ENCODE data around the gene USF3. TPM values are rescaled to one million over a fixed set of nuclear protein-coding genes. Genes with fewer than 3 reads are reported as not detected.

USF3 gene
- total and polyA plus RNA-seq, 9 donors = 4.8 to 18.7 (median 15.6) TPM

- Histone ChIP-seq H3K27ac (no peak overlapping the region), H3K27me3 (no peaks in the 10 kb centered on the region), H3K4me1 (ENCODE audit: insufficient read depth) (no peaks in the 10 kb centered on the region), H3K9me3 (no peaks in the 10 kb centered on the region), H3K36me3 (no peaks in the 10 kb centered on the region), H3K4me3 (no peak overlapping the region)
- no peak for DNase-seq
- no peak for TF ChIP-seq EP300 (IDR thresholded peaks at IDR 0.05)
- TF ChIP-seq POLR2A (IDR thresholded peaks at IDR 0.05) = no peak
- no peak for TF ChIP-seq CTCF (IDR thresholded peaks at IDR 0.05)
- 94 to 99% (median 96%) methylated on average over 2 of the region's 2 CpGs for WGBS, 3 donors
- intact Hi-C loops (cut with DNase I) = no loop called here
Observed at GRCh38 chr3:113602256-113602655, 94.2 kb downstream of the USF3 start.

- H3K4me3 ChIP-seq = no peak overlapping the region
- no peaks in the 10 kb centered on the region for H3K27me3 ChIP-seq
- intact Hi-C loops (cut with DNase I) = no loop called here
- DNase-seq = no peak
- H3K9me3 ChIP-seq = no peaks in the 10 kb centered on the region
- 76 to 81% (median 76%) methylated on average over 2 of the region's 2 CpGs for WGBS, 3 donors
- peaks cover 2% of the 10 kb centered on the region for H3K4me1 ChIP-seq (ENCODE audit: insufficient read depth)
- H3K27ac ChIP-seq = no peak overlapping the region
- TF ChIP-seq POLR2A (IDR thresholded peaks at IDR 0.05) (no peak), EP300 (IDR thresholded peaks at IDR 0.05) (no peak), CTCF (IDR thresholded peaks at IDR 0.05) (no peak)
- no peaks in the 10 kb centered on the region for H3K36me3 ChIP-seq
Observed at GRCh38 chr3:113601240-113601639, 95.2 kb downstream of the USF3 start.

GRCh38 chr3:113600418-113601182 lies 95.8 kb downstream of the USF3 start:
- no peak for TF ChIP-seq CTCF (IDR thresholded peaks at IDR 0.05)
- no peak for TF ChIP-seq EP300 (IDR thresholded peaks at IDR 0.05)
- no peak for TF ChIP-seq POLR2A (IDR thresholded peaks at IDR 0.05)
- Histone ChIP-seq H3K27me3 (no peaks in the 10 kb centered on the region), H3K4me3 (no peak overlapping the region), H3K4me1 (ENCODE audit: insufficient read depth) (peaks cover 2% of the 10 kb centered on the region), H3K9me3 (no peaks in the 10 kb centered on the region), H3K27ac (no peak overlapping the region), H3K36me3 (no peaks in the 10 kb centered on the region)
- 34 to 39% (median 38%) methylated on average over 2 of the region's 2 CpGs for WGBS, 3 donors
- intact Hi-C loops (cut with DNase I) = no loop called here
- peak in 4 of 5 donors; percentile 11 to 44 (median 22) for DNase-seq

Small RNA genes within 50 kb of the gene (small RNA-seq; reads per million reads assigned to genes)
- gene RN7SL767P = not detected

Other genes with a start within 250 kb of the USF3 start
- 10 to 100 TPM; 13.9 to 24.1 (median 20.9) TPM for gene SPICE1, start 181.5 kb downstream of the USF3 start, total RNA-seq
- gene SPICE1, start 181.5 kb downstream of the USF3 start, polyA plus RNA-seq = 1 to 10 TPM; 5.3 to 6.6 TPM
- gene SIDT1, start 164.1 kb downstream of the USF3 start, total RNA-seq = 10 to 100 TPM in 1 of 7 donors, 1 to 10 TPM in 3, under 1 TPM in 3; 0.40 to 12.3 (median 1.1) TPM
- gene SIDT1, start 164.1 kb downstream of the USF3 start, polyA plus RNA-seq = 1 to 10 TPM in 1 of 2 donors, under 1 TPM in 1; 0.34 to 1.3 TPM
- 100 to 1,000 TPM in 3 of 7 donors, 10 to 100 TPM in 4; 55.1 to 114 (median 99.5) TPM for gene NAA50, start 49.6 kb upstream of the USF3 start, total RNA-seq
- 10 to 100 TPM; 41.1 to 62.5 TPM for gene NAA50, start 49.6 kb upstream of the USF3 start, polyA plus RNA-seq
- 10 to 100 TPM; 16.6 to 55.3 (median 43.0) TPM for gene ATP6V1A, start 50.4 kb upstream of the USF3 start, total RNA-seq
- 10 to 100 TPM in 1 of 2 donors, 1 to 10 TPM in 1; 9.3 to 34.7 TPM for gene ATP6V1A, start 50.4 kb upstream of the USF3 start, polyA plus RNA-seq
- gene GRAMD1C, start 142.1 kb upstream of the USF3 start, total RNA-seq = 10 to 100 TPM in 1 of 7 donors, 1 to 10 TPM in 5, under 1 TPM in 1; 0.35 to 10.7 (median 1.8) TPM
- gene GRAMD1C, start 142.1 kb upstream of the USF3 start, polyA plus RNA-seq = 1 to 10 TPM in 1 of 2 donors, under 1 TPM in 1; 0.75 to 1.9 TPM

All from ovary (tissue), 9 donors.